Tibial nerve (tissue), 4 donors: ENCODE data around the gene GRK2. TPM values are rescaled to one million over a fixed set of nuclear protein-coding genes. Genes with fewer than 3 reads are reported as not detected.

ENCODE experiments used
- DNase-seq, 2 donors: peaks; one replicate each; pipeline ENCODE4 v3.0.0-alpha.2; 2019; ENCODE audit warnings: low spot score in 2 of 2
- H3K27ac ChIP-seq, 4 donors: fragments of 200-600 bp; sonication (generic) in 3 of 4; one replicate each; pipeline ENCODE4 v1.5.1; 2017 to 2019; ENCODE audit warnings: mild to moderate bottlenecking in 1 of 4
- H3K27me3 ChIP-seq, 2 donors: fragments of 200-600 bp; sonication (generic) in 1 of 2; one replicate each; pipeline versions ENCODE4 v1.5.1 to v1.6.0; 2017 to 2019
- H3K36me3 ChIP-seq, 3 donors: fragments of 200-600 bp; sonication (generic); one replicate each; pipeline ENCODE4 v1.5.1; 2018 to 2019
- H3K4me1 ChIP-seq, 4 donors: fragments of 200-600 bp; sonication (generic) in 3 of 4; one replicate each; pipeline ENCODE4 v1.5.1; 2017 to 2019
- H3K4me3 ChIP-seq, 4 donors: fragments of 200-600 bp; sonication (generic) in 3 of 4; one replicate each; pipeline ENCODE4 v1.5.1; 2017 to 2019; ENCODE audit warnings: mild to moderate bottlenecking in 1 of 4, moderate library complexity in 1 of 4
- H3K9me3 ChIP-seq, 4 donors: fragments of 200-600 bp; sonication (generic) in 3 of 4; one replicate each; pipeline ENCODE4 v1.5.1; 2017 to 2019
- CTCF ChIP-seq, 5 experiments: fragments of 200-600 bp in 3 of 5; fragments of 450-650 bp in 2 of 5; sonication (generic) in 3 of 5; IDR thresholded peaks; one replicate each; pipeline ENCODE4 v1.5.1; 2016 to 2019; ENCODE audit warnings: antibody characterized with exemption in 5 of 5, mild to moderate bottlenecking in 3 of 5, moderate library complexity in 2 of 5
- EP300 ChIP-seq, 2 donors: sonication (generic); formaldehyde crosslinking; IDR thresholded peaks; one replicate each; pipeline ENCODE4 v1.6.1; 2017; ENCODE audit warnings: antibody characterized with exemption in 2 of 2, mild to moderate bottlenecking in 1 of 2
- POLR2A ChIP-seq, 2 donors: fragments of 450-650 bp; IDR thresholded peaks; one replicate each; pipeline ENCODE4 v1.6.1; 2017; ENCODE audit warnings: antibody characterized with exemption in 2 of 2, mild to moderate bottlenecking in 2 of 2, moderate library complexity in 2 of 2
- WGBS, 2 donors: methylation state at CpG; one replicate each; pipeline ENCODE4 v1.1.5; 2018; 5-methylcytosine and 5-hydroxymethylcytosine counted together
- total RNA-seq, 4 donors: library from RNA; depleted of rRNA; stranded (reverse); fragments of >200 nt; gene quantifications; one replicate each; pipeline ENCODE4 v1.1.0, GENCODE V29; 2016

Gene GRK2
- total RNA-seq, 4 donors from 2014 or later, result 46.0 to 134 (median 65.4) TPM

GRCh38 chr11:67265633-67266448, 432 bp upstream of the GRK2 start:
- 11 to 23% methylated on average over 29 to 54 of the region's 54 CpGs for WGBS, 2 donors
- Histone ChIP-seq H3K4me3 (peak overlapping the region in 1 of 4 donors; percentile 31), H3K27me3 (no peaks in the 10 kb centered on the region), H3K4me1 (peaks cover 5 to 74% (median 56%) of the 10 kb centered on the region in 4 donors), H3K9me3 (no peaks in the 10 kb centered on the region), H3K36me3 (peaks cover 0 to 4% (median 0%) of the 10 kb centered on the region in 3 donors), H3K27ac (peak overlapping the region; percentile 77 to 89 (median 84))
- DNase-seq, result peak; percentile 59 to 69
- TF ChIP-seq EP300 (IDR thresholded peaks at IDR 0.05) (no peak), CTCF (IDR thresholded peaks at IDR 0.05) (peak; percentile 69 to 98 (median 87))

- no peaks in the 10 kb centered on the region for H3K27me3 ChIP-seq
- peaks cover 0 to 8% (median 4%) of the 10 kb centered on the region in 3 donors for H3K36me3 ChIP-seq
- H3K4me1 ChIP-seq, result peaks cover 5 to 74% (median 59%) of the 10 kb centered on the region in 4 donors
- H3K27ac ChIP-seq, result peak overlapping the region; percentile 83 to 98 (median 94)
- H3K9me3 ChIP-seq, result no peaks in the 10 kb centered on the region
- TF ChIP-seq CTCF (IDR thresholded peaks at IDR 0.05) (no peak), POLR2A (IDR thresholded peaks at IDR 0.05) (no peak), EP300 (IDR thresholded peaks at IDR 0.05) (no peak)
- WGBS, 2 donors, result 17 to 18% methylated on average over 28 to 30 of the region's 30 CpGs
- peak overlapping the region; percentile 76 to 99 (median 93) for H3K4me3 ChIP-seq
- no peak for DNase-seq
Observed at GRCh38 chr11:67267188-67268080, 1.2 kb downstream of the GRK2 start.

GRCh38 chr11:67268081-67268961, 2.0 kb downstream of the GRK2 start:
- Histone ChIP-seq H3K36me3 (peaks cover 0 to 10% (median 4%) of the 10 kb centered on the region in 3 donors), H3K4me3 (peak overlapping the region; percentile 76 to 99 (median 93)), H3K27me3 (no peaks in the 10 kb centered on the region), H3K27ac (peak overlapping the region in 3 of 4 donors; percentile 92 to 98 (median 96)), H3K4me1 (peaks cover 5 to 74% (median 61%) of the 10 kb centered on the region in 4 donors), H3K9me3 (no peaks in the 10 kb centered on the region)
- TF ChIP-seq CTCF (IDR thresholded peaks at IDR 0.05), result no peak
- TF ChIP-seq POLR2A (IDR thresholded peaks at IDR 0.05), result no peak
- no peak for DNase-seq
- 46 to 54% methylated on average over 21 of the region's 21 CpGs for WGBS, 2 donors

GRCh38 chr11:67268962-67269268, 2.6 kb downstream of the GRK2 start:
- peak overlapping the region in 3 of 4 donors; percentile 92 to 98 (median 96) for H3K27ac ChIP-seq
- peaks cover 5 to 77% (median 67%) of the 10 kb centered on the region in 4 donors for H3K4me1 ChIP-seq
- peaks cover 0 to 10% (median 4%) of the 10 kb centered on the region in 3 donors for H3K36me3 ChIP-seq
- H3K27me3 ChIP-seq, result no peaks in the 10 kb centered on the region
- no peaks in the 10 kb centered on the region for H3K9me3 ChIP-seq
- 83 to 93% methylated on average over 7 to 12 of the region's 13 CpGs for WGBS, 2 donors
- TF ChIP-seq CTCF (IDR thresholded peaks at IDR 0.05) (no peak), POLR2A (IDR thresholded peaks at IDR 0.05) (no peak), EP300 (IDR thresholded peaks at IDR 0.05) (no peak)
- no peak for DNase-seq
- peak overlapping the region in 3 of 4 donors; percentile 39 to 99 (median 89) for H3K4me3 ChIP-seq
